HG03575 (cell line): ENCODE results near the gene PLAU.

Experiments used
- ATAC-seq: cut with Tn5 transposase; IDR thresholded peaks from one replicate; pipeline ENCODE4 v1.9.1; 2021; ENCODE audit not compliant: unreplicated experiment, insufficient number of reproducible peaks, low FRiP score; ENCODE audit errors: extremely low read depth

Gene PLAU

DNA sequence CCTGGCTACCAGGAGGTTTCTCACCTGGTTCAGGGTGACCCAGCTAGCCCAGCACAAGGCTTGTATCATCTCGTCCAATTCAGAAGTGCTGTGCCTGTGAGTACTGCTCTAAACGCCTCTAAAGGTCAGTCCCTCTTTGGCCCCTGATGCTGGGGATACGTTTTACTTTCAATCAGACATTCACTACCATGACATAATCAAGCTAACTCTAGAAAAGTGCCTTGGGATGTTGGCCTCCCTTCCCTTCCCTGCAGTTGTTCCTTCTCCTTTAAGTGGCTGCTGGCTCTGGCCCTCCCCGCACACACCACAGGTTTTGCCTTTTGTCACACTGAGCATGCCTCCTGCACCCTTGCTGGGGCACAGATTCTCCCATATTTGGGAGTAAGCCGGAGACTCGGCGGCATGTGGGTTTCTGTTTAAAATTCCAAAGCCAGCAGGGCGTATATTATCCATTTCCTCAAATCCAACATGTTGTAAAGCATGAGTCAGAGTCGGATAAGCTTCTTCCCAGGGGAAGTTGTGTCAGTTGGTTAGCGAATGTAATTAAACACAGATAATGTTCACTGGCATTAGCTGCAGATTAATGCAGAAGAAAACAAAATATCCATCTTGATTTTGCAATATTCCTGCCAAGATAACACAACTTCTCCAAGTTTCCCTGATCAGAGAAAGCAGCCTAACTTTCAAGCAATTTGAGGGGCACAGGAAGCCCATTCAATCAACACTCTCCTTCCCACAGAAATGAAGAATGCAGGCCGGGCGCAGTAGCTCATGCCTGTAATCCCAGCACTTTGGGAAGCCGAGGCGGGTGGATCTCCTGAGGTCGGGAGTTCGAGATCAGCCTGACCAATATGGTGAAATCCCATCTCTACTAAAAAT, 55.2 kb downstream of the PLAU start:
- no peak for ATAC-seq

DNA sequence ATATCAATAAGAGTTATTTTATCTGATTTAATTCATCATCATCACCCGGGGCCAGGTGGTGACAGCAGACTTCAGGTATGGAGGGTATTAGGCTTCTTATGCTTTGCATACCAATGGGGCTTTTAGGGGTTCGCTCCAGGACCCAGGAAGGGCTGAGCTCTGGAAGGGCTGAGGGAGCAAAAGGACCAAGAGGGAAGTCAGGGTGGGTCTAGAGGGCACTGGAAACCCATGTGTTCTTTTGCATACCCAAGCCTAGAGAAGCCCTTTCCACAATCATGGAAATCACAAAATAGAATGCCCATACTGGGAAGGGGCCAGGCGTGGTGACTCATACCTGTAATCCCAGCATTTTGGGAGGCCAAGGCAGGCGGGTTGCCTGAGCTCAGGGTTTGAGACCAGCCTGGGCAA, 56.1 kb downstream of the PLAU start:
- ATAC-seq = no peak
